ENCODE measurements around the gene S100G. TPM values are rescaled to one million over a fixed set of nuclear protein-coding genes. Genes with fewer than 3 reads are reported as not detected.

S100G gene
- total and polyA plus RNA-seq, 9 donors, result not detected

- DNase-seq, result no peak
- H3K9me3 ChIP-seq, result no peaks in the 10 kb centered on the region
- WGBS, 3 donors, result 87 to 90% (median 88%) methylated on average over 15 of the region's 15 CpGs
- no peaks in the 10 kb centered on the region for H3K4me1 ChIP-seq (ENCODE audit: insufficient read depth)
- no peak overlapping the region for H3K27ac ChIP-seq
- H3K27me3 ChIP-seq, result no peaks in the 10 kb centered on the region
- no peak for TF ChIP-seq CTCF (IDR thresholded peaks at IDR 0.05)
- no peak for TF ChIP-seq EP300 (IDR thresholded peaks at IDR 0.05)
- no peak for TF ChIP-seq POLR2A (IDR thresholded peaks at IDR 0.05)
- intact Hi-C loops (cut with DNase I), result no loop called here
- no peak overlapping the region for H3K4me3 ChIP-seq
- no peaks in the 10 kb centered on the region for H3K36me3 ChIP-seq
Observed at GRCh38 chrX:16702700-16703599, 53.0 kb downstream of the S100G start.

MicroRNAs encoded within 50 kb of the gene (microRNA counts, 767-probe panel; counts per million panel counts)
- 3,544 counts per million, percentile 87 among the panel's probes with 10 or more counts for microRNA hsa-miR-548am-3p

Small RNAs within 50 kb of the gene (microRNA-seq; reads per million reads assigned to microRNA genes)
- gene MIR548AM, result 0 reads per million in 3 donors

Small RNAs within 50 kb of the gene (small RNA-seq; reads per million reads assigned to genes)
- not detected for gene MIR548AM

Other genes with a start within 250 kb of the S100G start
- gene CTPS2, start 62.5 kb downstream of the S100G start, total RNA-seq, result 10 to 100 TPM; 16.0 to 26.3 (median 17.2) TPM
- gene CTPS2, start 62.5 kb downstream of the S100G start, polyA plus RNA-seq, result 10 to 100 TPM; 10.6 to 19.4 TPM
- 10 to 100 TPM; 19.3 to 36.9 (median 26.2) TPM for gene SYAP1, start 69.5 kb downstream of the S100G start, total RNA-seq
- 10 to 100 TPM in 1 of 2 donors, 1 to 10 TPM in 1; 9.6 to 20.7 TPM for gene SYAP1, start 69.5 kb downstream of the S100G start, polyA plus RNA-seq
- 10 to 100 TPM; 18.7 to 27.7 (median 22.2) TPM for gene TXLNG, start 136.3 kb downstream of the S100G start, total RNA-seq
- gene TXLNG, start 136.3 kb downstream of the S100G start, polyA plus RNA-seq, result 10 to 100 TPM; 14.0 to 19.7 TPM
- 100 to 1,000 TPM; 101 to 258 (median 188) TPM for gene RBBP7, start 220.2 kb downstream of the S100G start, total RNA-seq
- 100 to 1,000 TPM; 150 to 192 TPM for gene RBBP7, start 220.2 kb downstream of the S100G start, polyA plus RNA-seq